Measurements from ENCODE around the gene PRPF31.

PRPF31 gene

DNA sequence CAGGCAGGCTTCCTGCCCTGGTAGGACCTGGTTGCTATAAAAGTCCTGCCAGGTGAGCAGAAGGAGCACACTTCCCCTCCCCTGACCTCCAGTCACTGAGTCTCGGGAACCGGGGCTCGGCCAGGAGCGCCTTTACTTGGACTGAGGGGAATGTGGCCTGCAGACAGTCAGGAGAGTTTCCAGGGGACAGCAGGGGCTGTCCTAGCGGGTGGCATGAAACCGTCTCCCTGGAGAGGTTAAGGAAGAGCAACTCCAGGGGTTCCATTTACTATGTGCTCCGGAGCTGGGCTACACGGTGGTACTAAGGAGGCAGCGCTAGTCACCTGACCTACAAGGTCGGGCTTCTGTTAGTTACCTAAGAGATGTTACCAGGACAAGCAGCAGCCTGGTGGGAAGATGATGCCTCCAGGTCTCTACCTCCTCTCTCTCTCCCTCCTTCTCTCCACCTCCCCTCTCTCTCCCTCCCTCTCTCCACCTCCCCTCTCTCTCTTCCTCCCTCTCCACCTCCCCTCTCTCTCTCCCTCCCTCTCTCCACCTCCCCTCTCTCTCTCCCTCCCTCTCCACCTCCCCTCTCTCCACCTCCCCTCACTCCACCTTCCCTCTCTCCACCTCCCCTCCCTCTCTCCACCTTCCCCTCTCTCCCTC, 17.9 kb downstream of the PRPF31 start:
- Histone ChIP-seq H3K9me3 (no peaks in the 10 kb centered on the region), H3K36me3 (peaks cover 18% of the 10 kb centered on the region), H3K27me3 (no peaks in the 10 kb centered on the region), H3K4me3 (ENCODE audit: low read depth, low read length) (no peak overlapping the region), H3K4me1 (no peaks in the 10 kb centered on the region)
- peak; percentile 29 for DNase-seq
- TF ChIP-seq, protein P1, sequence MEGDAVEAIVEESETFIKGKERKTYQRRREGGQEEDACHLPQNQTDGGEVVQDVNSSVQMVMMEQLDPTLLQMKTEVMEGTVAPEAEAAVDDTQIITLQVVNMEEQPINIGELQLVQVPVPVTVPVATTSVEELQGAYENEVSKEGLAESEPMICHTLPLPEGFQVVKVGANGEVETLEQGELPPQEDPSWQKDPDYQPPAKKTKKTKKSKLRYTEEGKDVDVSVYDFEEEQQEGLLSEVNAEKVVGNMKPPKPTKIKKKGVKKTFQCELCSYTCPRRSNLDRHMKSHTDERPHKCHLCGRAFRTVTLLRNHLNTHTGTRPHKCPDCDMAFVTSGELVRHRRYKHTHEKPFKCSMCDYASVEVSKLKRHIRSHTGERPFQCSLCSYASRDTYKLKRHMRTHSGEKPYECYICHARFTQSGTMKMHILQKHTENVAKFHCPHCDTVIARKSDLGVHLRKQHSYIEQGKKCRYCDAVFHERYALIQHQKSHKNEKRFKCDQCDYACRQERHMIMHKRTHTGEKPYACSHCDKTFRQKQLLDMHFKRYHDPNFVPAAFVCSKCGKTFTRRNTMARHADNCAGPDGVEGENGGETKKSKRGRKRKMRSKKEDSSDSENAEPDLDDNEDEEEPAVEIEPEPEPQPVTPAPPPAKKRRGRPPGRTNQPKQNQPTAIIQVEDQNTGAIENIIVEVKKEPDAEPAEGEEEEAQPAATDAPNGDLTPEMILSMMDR (IDR thresholded peaks at IDR 0.05; ENCODE audit: low read depth, low read length): no peak

DNA sequence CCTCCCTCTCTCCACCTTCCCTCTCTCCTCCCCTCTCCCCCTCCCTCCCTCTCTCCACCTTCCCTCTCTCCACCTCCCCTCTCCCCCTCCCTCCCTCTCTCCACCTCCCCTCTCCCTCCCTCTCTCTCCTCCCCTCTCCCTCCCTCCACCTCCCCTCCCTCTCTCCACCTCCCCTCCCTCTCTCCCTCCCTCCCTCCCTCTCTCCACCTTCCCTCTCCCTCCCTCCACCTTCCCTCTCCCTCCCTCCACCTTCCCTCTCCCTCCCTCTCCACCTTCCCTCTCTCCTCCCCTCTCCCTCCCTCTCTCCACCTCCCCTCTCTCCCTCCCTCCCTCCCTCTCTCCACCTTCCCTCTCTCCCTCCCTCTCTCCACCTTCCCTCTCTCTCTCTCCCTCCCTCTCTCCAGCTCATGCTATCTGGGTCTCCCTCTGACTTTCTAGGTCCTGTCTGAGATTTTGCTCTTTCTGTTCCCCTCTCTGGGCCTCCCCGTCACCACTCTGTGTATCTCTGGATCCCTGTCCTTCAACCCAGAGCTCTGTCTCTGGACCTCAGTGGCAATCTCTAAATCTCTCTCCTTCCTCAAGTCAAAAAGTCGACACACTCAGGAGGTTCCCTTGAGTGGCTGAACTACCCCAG, 18.5 kb downstream of the PRPF31 start:
- no peak overlapping the region for H3K4me3 ChIP-seq (ENCODE audit: low read depth, low read length)
- TF ChIP-seq, protein P1 (IDR thresholded peaks at IDR 0.05; ENCODE audit: low read depth, low read length): no peak
- peaks cover 13% of the 10 kb centered on the region for H3K36me3 ChIP-seq
- no peaks in the 10 kb centered on the region for H3K4me1 ChIP-seq
- DNase-seq: no peak
- H3K9me3 ChIP-seq: no peaks in the 10 kb centered on the region
- no peaks in the 10 kb centered on the region for H3K27me3 ChIP-seq

DNA sequence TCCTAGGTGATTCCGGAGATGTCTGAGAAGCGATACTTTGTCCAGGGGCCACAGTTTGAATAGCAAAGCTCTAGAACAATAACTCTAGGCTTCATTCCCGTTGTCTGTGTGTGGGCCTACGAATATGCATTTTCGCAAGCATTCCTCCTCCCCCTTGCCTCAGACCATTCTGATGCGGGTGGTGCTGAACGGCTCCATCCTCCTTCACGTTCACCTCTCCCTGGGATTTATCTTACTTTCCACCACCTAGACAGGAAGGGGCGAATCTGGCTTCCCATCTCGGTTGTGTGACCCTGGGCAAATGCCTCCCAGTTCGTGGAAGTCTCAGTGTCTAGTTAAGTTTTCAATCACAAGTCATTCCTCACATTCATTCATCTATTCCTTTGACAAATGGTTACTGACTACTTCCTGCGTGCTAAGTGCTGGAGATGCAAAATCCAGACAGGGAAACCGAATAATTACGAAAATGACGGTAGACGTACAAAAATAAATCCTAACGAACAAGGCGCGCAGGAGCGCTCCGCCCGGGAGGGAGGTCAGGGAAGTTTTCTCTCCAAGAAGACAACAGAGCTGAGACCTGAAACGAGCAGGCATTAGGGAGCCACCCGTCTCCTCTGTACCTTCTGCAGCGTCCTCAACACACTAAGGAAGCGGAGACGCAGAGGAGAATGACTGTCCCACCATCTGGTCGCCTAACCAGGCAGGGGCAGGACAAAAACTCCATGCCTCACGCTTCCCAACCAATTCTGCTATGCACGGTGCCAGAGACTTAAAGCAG, 20.7 kb downstream of the PRPF31 start:
- Histone ChIP-seq H3K9me3 (no peaks in the 10 kb centered on the region), H3K4me1 (no peaks in the 10 kb centered on the region), H3K27me3 (no peaks in the 10 kb centered on the region), H3K36me3 (peaks cover 10% of the 10 kb centered on the region), H3K4me3 (ENCODE audit: low read depth, low read length) (peak overlapping the region; percentile 60)
- TF ChIP-seq, protein P1 (IDR thresholded peaks at IDR 0.05; ENCODE audit: low read depth, low read length): no peak
- DNase-seq: no peak

DNA sequence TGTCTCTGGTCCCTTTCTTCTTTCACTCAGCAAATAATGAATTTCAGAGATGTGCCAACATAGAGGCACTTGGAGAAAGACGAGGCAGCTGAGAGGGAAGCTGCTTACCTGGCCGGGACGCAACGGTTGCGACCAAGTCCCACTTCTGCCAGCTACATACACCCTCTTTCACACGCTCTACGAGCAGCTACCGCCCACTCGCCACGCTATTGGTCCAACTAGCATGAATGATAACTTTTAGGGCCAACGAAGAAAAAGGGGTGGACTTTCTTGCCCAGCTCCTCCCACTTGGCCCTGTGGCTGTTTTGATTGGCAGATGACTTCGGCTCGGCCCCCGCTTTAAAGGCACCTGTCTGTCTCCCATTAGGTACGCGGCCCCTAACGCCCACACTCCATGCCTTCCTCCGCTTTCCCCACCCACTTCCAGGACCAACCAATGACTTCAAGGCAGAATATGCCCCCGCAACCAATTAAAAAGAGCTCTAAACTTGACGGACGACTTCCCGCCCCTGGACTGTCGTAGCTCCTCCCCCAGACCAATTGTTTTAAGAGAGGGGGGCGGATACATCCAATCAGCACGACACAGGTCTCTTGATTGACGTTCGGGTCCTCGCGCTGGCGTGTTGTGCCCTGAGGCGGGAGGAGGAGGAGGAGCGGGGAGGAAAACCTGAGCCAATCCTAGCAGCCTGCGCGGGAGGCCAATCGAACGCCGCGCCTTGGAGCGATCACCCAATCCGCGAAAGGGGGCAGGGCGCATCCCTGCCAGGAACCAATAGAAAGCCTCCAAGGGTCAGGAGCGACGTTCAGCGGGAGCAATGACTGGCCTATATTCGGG, 21.5 kb downstream of the PRPF31 start:
- TF ChIP-seq, protein P1 (IDR thresholded peaks at IDR 0.05; ENCODE audit: low read depth, low read length): no peak
- peak; percentile 99 for DNase-seq
- Histone ChIP-seq H3K4me1 (no peaks in the 10 kb centered on the region), H3K9me3 (no peaks in the 10 kb centered on the region), H3K4me3 (ENCODE audit: low read depth, low read length) (peak overlapping the region; percentile 83), H3K36me3 (peaks cover 13% of the 10 kb centered on the region), H3K27me3 (no peaks in the 10 kb centered on the region)

DNA sequence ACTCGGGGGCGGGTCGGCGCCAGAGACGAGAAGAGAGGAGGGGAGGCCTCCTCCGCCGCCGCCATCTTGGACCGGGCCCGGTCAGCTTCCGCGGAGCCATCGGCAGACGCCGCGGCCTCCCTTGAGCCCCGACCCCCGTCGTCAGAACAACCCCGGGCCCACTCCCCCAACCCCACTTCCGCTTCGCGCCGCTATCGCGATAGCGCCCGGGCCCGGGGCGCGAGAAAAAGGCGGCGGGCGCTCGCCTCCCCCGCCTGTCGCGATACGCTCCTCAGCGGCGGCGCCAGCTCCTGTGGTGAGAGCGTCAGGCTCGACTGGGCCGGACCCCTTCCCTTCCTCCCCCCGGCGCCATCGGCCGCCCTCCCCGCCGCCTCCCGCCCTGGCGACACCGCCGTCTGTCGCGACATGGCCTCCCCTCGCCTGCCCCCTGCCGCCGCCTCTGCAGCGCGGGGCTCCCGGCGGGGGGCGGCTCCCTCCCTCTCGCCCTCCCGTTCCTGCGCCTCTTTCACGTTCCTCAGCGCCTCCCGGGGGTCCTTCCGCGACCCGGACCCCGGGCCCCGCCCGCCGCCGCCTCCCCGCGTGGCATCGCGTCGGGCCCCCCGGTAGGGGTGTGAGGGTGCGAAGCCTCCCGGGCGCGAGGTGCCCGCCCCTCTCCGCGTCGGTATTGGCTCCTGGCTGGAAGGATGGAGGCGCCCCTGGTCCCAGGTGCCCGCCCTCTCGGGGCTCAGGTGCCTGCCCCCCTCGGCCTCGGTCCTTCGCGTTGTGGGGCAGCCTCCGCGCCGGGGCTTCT, 22.3 kb downstream of the PRPF31 start, which contains the start of gene CNOT3:
CNOT3 (plus strand) TSS at position 64 of the 790 bp plus-strand sequence. CDS start 5,217 bp downstream, outside the sequence.
- H3K27me3 ChIP-seq: no peaks in the 10 kb centered on the region
- peaks cover 20% of the 10 kb centered on the region for H3K36me3 ChIP-seq
- H3K9me3 ChIP-seq: no peaks in the 10 kb centered on the region
- DNase-seq: peak; percentile 49
- H3K4me1 ChIP-seq: no peaks in the 10 kb centered on the region
- peak within 1 kb of the TSS; percentile 83 for H3K4me3 ChIP-seq (ENCODE audit: low read depth, low read length)
- TF ChIP-seq, protein P1 (IDR thresholded peaks at IDR 0.05; ENCODE audit: low read depth, low read length): 0 out of 2 replicates have a peak, but pooled peaks have one; percentile 9

All from BE2C (cell line).